Tongue (tissue), 2 donors: ENCODE results near the gene RPS2. TPM values are rescaled to one million over a fixed set of nuclear protein-coding genes. Genes with fewer than 3 reads are reported as not detected.

Source experiments
- DNase-seq: peaks from one replicate; pipeline ENCODE4 v3.0.0-alpha.2; 2015
- total RNA-seq: library from RNA; depleted of rRNA; stranded (reverse); fragments of >200 nt; gene quantifications from one replicate; pipeline ENCODE4 v1.2.3, GENCODE V29; 2014

The RPS2 gene
- total RNA-seq, 1 donor from 2014 or later: 1,524 TPM

DNA sequence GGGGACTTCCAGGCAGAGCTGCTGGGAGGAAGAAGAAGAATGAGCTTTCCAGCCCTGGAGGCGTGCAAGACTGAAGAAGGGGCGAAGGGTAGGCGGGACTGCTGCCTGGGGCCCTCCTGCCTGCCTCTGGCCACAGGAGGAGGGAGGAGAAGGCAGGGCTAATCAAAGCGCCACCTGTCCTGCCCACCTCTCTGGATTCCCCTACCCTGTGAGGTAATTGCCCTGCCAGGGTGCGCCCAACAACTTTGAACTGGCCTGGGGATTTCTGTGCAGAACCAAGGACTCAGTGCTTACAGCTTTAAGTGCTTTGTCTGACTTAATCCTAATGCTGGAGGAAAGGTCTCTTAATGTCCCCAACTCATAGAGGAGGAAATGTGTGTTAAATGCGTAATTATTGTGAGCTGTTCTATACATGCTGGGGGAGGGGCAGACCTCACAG is 16.8 kb upstream of the RPS2 start, which contains the start of gene NOXO1:
Gene NOXO1, minus strand, starts transcription at position 72 of the 439 bp plus-strand sequence. CDS start 290 bp downstream, outside the sequence.
- no peak for DNase-seq

DNA sequence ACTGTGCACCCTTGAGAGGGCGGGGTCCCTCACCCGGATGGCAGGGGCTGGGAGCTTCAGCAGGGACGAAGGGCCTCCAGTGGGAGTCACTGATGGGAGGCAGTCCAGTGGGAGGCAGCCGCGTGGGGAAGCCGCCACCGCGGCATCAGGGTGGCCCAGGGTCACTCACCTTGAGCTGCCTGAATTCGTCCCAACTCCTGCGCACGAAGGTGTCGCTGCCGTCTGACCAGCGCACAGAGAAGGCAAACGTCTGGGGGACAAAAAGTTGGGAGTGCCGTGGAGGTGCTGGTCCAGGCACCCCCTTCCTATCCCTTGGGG is 16.1 kb upstream of the RPS2 start:
- no peak for DNase-seq

DNA sequence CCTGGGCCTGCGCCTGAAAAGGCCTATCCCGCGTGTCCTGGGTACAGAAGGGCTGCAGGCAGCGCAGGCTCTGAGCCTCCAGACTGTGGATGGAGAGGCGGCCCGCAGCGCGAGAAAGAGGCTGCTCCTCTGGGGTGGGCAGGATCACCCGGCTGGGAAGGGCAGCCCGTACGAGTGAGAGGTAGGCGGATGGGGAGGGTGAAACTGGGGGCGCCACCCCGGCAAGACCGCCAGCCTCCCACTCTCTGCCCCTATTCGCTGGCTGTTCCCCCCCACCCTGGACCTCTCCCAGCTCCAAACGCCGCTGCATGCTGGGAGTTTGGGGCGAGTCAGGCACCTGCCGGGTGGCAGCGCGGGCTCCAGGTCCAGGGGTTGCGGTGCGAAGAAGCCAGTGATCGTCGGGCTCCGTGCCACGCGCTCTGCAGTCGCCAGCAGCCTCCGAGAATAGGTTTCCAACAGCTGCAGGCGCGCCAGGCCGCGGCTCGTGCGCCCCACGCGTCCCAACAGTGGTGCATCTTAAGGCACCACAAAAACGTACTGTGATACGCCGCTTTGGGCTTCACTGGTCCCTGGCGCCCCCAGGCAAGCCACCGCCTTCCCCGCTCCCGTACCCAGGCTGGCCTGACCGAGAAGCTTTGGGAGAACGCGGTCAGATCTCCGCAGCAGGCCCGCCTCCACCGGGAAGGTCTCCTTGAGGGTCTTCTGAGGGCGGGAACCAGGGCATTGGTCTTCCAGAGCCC is 15.6 kb upstream of the RPS2 start:
- DNase-seq: peak; percentile 69

DNA sequence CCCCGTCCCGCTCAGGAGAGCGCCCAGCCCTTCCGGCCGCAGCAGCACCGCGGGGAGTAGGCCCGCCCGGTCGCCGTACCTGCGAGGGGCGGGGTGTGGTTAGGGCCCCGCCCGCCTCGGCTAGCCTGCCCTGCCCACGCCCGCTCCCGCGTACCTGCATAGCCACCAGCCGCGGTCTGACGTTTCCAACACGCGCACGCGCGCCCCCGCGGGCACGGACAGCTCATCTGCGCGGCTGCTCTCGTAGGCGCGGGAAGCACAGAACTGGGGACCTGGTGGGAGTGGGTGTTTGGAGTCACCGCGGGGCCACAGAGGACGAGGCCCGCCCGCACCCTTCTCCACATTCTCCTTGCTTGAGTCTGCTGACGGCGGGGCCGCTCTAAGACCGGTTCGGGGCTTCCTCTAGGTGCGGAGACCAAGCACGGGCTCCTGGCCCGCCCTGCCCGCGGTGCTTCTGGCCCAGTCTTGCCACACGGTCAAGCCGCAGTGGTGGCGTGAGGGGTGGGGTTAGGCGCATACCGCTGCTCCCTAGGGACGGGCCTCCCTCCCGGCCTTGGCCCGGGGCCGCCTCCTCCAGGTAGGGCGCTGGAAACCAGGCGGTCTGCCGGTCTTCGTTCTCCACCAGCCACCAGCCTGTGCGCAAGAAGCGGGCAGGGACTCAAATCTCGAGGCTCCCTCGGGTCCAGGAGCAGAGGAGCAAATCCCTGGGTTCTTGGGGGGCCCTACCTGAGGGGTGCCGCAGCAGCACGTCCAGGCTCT is 14.8 kb upstream of the RPS2 start:
- DNase-seq: no peak

GRCh38 chr16:1978476-1979120 is 14.0 kb upstream of the RPS2 start:
- no peak for DNase-seq

GRCh38 chr16:1977875-1978268 is 13.2 kb upstream of the RPS2 start:
- DNase-seq: no peak

DNA sequence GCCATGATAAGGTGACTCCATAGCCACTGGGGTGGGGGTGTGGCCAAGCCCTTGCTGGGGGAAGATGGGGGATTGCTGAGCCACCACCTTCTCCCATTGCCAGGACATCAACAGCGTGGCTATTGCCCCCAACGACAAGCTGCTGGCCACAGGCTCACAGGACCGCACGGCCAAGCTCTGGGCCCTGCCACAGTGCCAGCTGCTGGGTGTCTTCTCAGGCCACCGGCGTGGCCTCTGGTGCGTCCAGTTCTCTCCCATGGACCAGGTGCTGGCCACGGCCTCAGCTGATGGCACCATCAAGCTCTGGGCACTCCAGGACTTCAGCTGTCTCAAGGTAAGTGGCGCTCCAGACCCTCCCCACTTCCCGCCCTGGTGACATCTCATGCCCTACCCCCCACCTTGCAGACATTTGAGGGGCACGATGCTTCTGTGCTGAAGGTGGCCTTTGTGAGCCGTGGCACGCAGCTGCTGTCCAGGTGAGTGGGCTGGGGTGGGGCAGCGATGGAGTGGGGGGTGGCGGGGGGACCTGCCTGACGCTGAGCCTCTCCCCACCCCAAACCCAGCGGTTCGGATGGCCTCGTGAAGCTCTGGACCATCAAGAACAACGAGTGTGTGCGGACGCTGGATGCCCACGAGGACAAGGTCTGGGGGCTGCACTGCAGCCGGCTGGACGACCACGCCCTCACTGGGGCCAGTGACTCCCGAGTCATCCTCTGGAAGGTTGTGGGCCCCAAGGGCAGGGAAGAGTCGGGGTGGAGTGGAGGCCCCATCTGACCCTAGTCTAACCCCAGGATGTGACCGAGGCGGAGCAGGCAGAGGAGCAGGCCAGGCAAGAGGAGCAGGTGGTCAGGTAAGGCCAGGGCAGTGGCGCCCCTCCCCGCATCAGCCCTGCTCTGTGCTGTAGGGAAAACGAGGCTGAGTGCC is 12.6 kb upstream of the RPS2 start:
- DNase-seq: no peak

DNA sequence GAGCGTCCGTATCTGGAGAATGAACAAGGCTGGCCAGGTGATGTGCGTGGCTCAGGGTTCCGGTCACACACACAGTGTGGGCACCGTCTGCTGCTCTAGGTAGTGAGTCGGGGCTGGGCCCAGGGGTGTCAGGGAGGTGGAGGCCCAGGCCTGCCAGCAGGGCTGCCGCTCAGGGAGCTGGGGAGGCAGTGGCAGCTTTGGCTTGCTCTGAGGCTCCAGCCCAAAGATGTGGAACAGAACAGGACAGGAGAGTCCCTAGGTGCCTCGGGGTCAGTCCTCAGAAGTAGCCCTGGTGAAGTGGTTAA is 11.5 kb upstream of the RPS2 start:
- no peak for DNase-seq

GRCh38 chr16:1975432-1976215 is 11.0 kb upstream of the RPS2 start:
- DNase-seq: no peak

GRCh38 chr16:1974157-1975070 is 9.8 kb upstream of the RPS2 start:
- DNase-seq: no peak

GRCh38 chr16:1973461-1974156 is 9.0 kb upstream of the RPS2 start:
- DNase-seq: no peak

DNA sequence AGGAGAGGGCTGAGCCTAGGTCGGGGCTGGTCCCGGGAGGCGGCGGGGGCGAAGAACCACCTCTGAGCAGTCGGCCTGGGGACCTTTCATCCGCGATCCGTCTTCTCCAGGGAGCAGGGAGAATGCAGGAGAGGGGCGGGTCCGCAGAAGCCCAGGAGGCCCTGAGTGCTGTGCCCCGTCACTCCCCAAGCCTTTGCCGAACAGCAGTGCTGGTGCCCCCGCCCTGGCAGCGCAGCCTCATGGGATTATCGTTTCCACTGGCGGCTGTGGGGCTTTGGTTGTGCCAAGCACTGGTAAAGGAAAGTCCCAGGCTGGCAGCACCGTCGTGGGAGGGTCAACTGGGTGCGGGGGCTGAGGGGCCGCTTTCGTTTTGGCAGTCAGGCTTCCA is 7.9 kb upstream of the RPS2 start:
- DNase-seq: no peak

- DNase-seq: peak; percentile 97
These were observed 7.3 kb upstream of the RPS2 start, which contains the start of gene TBL3 for GRCh38 chr16:1971796-1972489. Gene TBL3, plus strand, starts transcription at chr16:1972053. Its CDS starts 112 bp downstream, at chr16:1972165.

DNA sequence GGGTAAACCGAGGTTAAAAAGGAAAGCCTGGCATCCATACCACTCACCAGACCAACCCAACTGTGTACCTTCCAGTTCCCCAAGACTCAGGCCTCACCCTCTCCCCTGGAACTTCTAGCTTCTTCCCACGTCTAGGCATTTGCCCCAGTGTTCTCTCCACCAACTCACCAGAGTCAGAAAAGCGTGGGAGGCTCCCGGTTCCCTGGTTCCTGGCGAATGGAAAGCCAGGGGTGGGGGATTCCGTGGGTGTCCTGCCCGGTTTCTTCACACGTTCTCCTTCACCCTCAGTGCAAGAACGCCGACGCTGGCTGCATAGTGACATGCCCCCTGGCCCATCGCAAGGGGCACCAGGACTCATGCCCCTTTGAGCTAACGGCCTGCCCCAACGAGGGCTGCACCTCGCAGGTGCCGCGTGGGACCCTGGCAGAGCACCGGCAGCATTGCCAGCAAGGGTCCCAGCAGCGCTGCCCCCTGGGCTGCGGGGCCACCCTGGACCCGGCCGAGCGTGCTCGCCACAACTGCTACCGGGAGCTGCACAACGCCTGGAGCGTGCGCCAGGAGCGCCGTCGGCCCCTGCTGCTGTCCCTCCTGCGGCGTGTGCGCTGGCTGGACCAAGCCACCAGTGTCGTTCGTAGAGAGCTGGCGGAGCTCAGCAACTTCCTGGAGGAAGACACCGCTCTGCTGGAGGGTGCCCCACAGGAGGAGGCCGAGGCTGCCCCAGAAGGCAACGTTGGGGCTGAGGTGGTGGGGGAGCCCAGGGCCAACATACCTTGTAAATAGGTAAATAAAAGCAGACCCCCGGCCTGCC is 3.7 kb upstream of the RPS2 start:
- DNase-seq: no peak

- no peak for DNase-seq
These were observed 1.8 kb upstream of the RPS2 start, which contains the start of gene RNF151 for GRCh38 chr16:1966460-1966859. Gene RNF151, plus strand, starts transcription at chr16:1966856. Its CDS starts 26 bp downstream, at chr16:1966882.

DNA sequence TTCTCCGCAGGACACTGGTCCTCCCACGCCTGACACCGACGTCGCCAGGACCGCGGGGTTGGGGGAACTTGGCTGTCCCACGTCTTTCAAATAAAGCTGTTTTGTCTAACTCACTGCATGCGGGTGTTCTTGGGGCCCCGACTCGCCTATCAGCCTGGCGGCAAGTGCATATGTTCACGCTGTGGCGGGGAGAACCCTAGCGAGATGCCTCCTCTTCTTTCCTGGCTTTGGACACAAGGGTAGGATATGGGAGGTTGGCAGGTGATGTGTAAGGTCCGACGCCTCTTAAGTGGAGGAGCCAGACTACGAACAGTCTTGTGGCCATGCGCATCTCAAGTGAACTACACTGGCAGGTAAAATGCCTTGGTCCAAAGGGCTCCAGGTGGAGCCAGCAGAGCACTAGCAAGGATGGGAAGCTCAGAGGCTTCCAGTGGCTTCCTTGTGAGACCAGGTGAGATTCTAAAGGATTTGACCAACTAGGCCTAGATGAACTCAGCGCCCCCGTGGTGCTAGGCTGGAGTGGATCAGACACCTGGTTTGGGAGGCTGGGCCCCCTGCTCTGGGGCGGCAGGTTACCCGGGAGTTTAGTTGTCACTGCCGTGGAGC is 873 bp upstream of the RPS2 start:
- no peak for DNase-seq

GRCh38 chr16:1963806-1964505 is 670 bp downstream of the RPS2 start:
- DNase-seq: peak; percentile 57
